GM19328 (cell line): ENCODE data around the gene SLC1A5.
"Not testable (repeated sequence)": the region's sequence is repeated elsewhere in the genome, so short reads cannot be mapped to it uniquely, and the experiment has no call there.

Experiments used
- ATAC-seq: cut with Tn5 transposase; IDR thresholded peaks from one replicate; pipeline ENCODE4 v1.9.1; 2021; ENCODE audit warnings: mild to moderate bottlenecking, moderate library complexity; ENCODE audit not compliant: unreplicated experiment

The SLC1A5 gene

DNA sequence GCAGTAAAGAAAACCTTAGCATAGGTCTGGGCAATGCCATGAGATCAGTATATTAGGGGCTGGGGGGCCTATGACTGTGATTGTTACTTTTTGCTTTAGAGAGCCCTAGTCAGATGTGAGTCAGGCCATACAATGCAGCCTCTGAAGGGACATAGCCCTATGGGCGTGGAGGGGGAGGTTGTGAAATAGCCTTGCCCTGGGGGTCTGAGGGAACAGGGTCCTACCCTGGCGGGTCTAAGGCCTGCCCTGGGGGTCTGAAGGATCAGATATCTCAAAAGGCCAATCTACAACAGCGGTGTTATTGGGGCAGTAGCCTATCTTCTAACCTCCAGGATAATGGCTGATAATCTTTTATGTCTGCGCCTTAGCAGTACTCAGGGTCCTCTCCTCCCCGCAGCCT lies 13.8 kb upstream of the SLC1A5 start:
- ATAC-seq: no peak

DNA sequence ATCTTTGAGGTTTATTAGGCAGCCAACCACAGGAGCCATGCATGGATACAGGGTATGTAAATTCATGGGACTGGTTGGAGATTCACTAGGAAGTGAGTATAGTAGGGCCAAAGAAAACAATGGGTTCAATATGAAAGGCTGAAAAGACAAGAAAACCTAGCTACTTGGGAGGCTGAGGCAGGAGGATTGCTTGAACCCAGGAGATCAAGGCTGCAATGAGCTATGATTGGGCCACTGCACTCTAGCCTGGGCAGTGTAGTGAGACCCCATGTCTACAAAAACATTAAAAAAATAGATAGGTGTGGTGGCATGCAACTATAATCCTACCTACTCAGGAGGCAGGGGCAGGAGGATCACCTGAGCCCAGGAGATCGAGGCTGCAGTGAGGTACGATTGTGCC lies 10.3 kb upstream of the SLC1A5 start:
- no peak for ATAC-seq

DNA sequence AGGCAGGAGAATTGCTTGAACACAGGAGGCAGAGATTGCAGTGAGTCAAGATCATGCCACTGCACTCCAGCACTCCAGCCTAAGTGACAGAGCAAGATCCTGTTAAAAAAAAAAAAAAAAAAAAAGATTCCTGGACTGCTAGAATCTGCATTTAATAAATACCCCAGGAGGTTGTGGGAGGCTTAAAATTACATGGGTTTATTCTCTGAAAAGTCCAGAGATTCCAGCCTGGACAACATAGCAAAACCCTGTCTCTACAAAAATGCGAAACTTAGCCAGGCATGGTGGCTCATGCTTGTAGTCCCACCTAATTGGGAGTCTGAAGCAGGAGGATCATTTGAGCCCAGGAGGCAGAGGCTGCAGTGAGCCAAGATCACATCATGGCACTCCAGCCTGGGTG lies 9.5 kb upstream of the SLC1A5 start:
- no peak for ATAC-seq

DNA sequence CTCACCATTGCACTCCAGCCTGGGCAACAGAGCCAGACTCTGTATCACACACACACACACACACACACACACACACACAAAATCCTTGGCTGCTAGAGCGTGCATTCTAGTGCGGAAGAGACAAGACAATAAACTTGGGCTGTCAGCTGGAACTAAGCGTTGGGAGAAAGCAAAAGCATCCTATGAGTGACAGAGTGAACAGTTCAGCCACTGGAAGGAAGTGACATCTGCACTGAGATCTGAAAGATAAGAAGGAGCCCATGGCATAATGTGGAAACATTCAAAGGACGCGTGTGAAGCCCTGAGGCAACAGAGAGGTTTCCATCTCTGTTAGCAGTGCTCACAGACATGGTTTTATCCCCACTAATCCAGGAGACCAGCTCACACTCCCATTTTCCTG lies 3.5 kb upstream of the SLC1A5 start:
- no peak for ATAC-seq

DNA sequence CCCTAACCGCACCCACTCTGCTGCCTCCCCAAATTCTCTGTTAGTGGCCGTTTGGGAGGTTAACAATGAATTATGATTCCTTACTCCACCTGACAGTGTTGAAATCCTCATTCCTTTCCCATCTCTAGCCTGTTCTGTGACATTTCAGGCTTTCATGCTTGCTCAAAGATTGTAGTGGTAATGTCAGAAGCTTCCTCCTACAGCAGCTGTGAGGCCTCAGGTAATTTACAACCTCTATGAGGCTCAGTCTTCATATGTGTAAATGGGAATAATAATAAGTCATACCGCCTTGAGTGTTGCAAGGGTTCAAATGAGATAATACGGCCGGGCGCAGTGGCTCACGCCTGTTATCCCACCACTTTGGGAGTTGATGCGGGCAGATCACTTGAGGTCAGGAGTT lies 977 bp upstream of the SLC1A5 start:
- ATAC-seq: no peak

DNA sequence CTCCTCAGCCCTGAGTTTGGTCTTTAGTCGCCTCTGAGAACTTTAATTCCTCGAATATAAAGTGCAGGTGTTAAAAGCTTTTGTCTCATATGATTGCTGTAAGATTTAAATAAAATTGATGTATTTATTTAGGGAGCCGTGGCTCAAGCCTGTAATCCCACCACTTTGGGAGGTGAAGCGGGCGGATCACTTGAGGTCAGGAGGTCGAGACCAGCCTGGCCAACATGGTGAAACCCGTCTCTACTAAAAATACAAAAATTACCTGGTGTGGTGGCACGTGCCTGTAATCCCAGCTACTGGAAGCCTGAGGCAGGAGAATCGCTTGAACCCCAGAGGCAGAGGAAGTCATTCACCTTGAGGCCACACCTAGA lies 559 bp upstream of the SLC1A5 start:
- ATAC-seq: no peak

DNA sequence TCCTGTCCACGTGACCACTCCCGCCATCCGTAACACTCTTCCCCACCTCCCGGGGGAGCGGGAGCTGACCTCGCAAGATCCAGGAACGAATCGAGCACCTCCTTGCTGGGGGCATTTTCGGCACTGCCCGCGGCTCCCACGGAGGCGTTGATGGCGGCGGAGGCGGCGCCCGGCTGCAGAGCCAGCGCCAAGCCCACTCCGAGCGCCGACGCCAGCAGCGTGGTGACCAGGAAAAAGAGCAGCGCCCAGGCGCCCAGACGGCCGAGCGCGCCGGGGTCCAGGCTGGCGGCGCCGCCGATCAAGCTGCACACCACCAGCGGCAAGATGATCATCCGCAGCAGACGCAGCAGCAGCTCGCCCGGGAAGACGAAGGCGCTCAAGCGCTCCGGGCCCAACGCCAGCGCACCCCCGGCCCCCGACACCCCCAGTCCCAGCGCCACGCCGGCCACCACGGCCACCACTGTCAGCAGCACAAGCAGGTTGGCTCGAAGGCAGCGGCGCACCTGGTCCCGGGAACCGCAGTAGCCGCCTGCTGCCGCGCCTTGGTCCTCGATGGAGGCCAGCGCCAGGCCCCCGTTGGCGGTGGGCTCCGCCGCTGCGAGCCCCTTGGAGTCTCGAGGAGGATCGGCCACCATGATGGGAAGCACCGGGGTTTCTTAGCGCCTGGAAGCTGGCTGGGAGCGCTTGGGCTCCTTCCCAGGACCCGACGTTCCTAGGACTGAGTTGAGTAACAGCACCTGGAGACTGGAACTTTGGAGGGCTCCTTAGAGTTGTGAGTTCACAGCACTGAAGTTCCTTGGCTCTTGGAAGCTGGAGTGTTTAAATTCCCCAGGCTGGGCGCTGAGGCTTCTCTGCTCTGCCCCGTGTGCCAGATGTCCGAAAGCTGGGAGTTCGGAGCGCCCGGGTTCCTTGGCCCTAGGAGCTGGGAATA lies 798 bp downstream of the SLC1A5 start:
- ATAC-seq: no peak

DNA sequence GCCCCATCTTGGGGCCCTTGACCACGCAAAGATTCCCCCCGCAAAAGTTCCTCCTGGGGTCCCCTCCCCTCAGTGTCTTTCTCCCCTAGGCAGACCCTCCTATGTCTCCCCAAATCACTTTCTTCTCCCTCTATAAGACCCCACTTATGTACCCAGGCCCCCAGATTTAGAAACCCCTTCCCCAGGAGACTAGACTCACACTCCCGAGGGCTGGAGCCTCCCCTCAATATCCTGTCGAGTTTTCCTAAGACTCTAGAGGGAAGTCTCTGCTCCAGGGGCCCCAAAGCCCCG lies 1.4 kb downstream of the SLC1A5 start:
- no peak for ATAC-seq

DNA sequence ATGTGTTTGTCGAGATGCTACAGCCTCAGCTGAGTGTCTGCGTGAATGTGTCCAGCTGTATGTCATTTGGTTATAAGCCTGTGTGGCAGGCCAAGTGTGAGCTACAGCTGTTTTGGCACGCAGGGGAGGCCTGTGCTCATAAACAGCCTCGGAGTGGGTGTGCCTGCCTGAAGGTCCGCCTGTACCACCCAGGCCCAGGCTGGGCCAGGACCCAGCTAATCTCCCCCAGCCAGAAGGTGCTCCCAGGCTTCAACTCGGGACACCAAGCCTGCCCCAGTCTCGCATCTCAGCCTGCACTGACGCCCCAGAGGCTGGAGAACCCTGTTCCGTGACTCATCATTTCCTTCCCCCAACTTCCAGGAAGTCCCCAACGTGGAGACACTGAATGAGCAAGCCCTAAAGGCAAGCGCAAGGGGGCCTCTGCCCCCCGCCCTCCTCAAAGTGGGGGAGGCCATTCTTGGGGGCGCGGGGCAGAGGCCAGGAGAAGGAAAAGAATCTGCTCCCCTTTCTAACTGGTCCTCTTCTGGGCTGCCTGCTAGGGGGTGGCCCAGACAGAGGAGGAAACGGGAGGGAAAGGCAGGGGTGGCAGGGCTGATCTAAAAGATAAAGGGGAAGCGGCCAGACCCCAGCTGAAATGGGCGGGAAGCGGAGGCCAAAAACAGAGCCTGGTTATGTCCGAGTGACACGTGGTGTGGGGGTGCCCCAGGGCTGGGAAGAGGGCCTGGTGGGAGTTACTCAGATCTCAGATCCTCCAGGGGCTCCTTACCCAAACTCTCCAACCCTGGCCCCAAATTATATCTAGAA lies 2.0 kb downstream of the SLC1A5 start:
- ATAC-seq: no peak

DNA sequence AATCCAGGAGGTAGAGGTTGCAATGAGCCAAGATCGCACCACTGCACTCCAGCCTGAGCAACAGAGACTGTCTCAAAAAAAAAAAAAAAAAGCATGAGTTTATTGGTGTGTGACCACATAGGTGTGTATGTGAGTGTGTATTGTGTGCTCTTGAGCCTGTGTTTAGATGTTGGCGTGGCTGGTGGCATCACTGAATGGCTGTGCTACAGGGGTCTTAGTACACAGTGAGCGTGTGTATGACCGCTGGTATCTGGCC lies 2.5 kb downstream of the SLC1A5 start:
- no peak for ATAC-seq

DNA sequence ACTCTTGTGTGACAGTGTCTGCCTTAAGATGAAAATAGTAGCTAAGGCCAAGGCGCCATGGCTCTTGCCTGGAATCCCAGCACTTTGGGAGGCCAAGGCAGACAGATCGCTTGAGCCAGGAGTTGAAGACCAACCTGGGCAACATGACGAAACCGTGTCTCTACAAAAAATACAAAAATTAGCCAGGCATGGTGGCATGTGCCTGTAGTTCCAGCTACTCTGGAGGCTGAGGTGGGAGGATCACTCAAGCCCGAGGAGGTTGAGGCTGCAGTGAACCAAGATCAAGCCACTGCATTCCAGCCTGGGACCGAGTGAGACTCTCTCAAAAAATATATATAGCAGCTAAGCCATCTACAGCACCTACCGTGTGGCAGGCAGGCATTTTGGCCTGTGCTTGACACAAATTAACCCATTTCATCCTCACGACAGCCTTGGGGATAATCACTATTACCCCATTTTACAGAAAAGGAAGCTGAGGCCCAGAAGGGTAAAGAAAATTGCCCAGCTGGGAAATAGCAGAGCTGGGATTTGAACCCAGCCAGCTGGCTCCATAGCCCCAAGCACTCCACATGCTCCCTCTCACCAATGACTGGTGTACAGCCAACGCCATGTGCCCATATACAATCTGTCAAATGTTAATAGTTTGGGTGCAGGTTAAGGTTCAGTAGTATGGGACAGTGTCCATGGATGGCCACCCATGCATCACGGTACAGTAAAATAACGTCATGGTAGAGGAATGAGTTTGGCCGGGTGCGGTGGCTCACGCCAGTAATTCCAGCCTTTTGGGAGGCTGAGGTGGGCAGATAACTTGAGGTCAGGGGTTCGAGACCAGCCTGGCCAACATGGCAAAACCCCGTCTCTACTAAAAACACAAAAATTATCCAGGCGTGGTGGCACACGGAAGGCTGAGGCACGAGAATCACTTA lies 3.1 kb downstream of the SLC1A5 start:
- no peak for ATAC-seq

DNA sequence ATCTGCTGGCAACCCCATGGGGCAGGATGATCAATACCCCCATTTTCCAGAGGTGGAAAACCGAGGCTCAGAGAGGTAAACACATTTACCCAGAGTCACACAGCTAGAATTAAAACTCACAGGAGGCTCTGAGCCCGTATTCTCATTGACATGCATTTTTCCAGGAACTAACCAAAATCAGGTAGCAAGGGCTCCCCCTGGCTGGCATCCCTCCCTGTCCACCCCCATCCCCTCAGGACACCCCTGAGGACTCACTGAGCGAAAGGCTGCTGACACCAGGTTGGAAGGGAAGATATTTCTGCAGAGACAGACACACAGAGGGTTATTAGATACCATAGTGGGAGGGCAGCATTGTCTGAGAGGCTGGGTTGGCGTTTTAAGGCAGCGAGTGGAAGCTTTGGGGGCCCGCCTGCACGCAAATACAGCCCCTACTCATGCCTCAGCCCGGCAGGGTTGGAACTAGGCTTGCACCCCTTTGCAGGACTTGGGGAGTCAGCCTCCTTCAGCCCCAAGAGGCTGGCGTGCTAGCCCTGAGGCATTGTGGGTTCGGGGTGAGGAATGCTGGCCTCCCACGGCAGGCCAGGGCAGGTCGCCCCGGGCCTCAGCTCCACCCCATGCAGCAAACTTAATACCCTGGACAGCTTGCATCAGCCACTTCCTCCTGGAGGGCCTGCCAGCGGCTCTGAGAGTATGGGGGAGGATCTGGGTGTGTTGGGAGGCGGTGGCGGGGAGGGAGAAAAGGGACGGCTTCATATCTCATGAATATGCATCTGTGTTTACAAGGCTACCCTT lies 3.9 kb downstream of the SLC1A5 start:
- ATAC-seq: no peak

DNA sequence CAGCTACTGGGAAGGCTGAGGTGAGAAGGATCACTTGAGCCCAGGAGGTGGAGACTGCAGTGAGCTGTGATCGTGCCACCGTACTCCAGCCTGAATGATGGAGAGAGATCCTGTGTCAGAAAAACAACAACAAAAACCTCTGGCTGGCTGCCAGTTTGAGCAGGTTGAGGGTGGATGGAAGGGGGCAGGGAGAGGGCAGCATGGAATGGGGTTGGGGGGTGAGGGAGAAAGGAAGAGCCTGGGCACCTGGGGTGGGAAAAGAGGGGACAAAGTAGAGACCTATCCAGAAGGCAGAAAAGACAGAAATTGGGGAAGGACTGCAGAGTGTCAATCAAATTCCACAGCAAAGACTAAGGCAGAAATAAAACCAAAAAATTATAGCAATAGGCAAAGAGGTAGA lies 4.7 kb downstream of the SLC1A5 start:
- ATAC-seq: no peak

DNA sequence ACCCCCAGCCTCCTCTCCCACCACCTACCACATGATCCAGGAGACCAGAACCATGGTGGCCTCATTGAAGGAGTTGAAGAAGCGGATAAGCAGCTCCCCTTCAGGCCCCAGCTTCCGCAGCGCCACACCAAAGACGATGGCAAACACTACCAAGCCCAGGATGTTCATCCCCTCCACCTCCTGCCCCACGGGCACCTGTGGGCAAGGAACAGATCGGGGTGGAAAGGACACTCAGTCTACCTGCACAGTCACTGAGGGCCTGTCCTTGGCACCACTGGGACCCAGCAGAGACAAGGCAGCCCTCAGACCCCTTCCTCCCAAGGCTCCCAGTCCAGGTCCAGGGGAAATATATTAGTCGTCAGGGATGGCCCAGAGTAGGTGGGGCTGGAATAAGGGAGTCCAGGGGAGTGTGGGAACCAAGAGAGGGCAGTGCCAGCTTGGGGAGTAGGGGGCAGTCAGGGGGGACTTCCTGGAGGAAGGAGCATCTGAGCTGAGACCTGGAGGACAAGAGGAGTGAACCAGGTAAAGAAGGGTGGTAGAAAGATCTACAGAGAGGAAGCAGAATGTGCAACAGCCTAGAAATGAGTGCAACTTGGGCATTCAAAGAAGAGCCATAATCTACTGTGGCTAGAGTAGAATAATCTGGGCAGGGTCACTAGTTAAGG lies 5.9 kb downstream of the SLC1A5 start:
- ATAC-seq: no peak

DNA sequence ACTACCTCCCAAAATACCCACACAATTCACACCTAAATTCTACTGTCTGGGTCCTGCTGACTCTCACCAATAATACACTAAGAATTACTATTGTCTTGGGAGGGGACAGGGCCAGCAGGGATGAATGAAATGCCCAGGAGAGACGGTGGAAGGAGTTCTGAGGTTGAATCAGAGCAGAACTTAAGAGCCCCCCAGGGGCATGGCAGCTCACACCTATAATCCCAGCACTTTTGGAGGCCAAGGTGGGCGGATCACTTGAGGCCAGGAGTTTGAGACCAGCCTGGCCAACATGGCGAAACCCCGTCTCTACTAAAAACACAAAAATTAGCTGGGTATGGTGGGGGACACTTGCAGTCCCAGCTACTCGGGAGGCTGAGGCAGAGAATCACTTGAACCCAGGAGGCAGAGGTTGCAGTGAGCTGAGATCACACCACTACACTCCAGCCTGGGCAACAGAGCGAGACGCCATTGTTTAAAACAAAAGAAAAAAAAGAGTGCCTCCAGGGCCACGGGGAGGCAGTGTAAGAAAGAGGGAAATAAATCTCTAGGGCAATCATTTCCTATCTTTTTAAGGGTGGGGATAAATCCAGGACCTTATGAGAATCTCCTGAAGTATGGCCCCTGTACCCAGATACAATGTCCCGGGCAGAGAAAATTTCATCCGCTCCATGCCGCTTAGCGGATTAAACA lies 10.3 kb downstream of the SLC1A5 start:
- ATAC-seq: not testable (repeated sequence)

DNA sequence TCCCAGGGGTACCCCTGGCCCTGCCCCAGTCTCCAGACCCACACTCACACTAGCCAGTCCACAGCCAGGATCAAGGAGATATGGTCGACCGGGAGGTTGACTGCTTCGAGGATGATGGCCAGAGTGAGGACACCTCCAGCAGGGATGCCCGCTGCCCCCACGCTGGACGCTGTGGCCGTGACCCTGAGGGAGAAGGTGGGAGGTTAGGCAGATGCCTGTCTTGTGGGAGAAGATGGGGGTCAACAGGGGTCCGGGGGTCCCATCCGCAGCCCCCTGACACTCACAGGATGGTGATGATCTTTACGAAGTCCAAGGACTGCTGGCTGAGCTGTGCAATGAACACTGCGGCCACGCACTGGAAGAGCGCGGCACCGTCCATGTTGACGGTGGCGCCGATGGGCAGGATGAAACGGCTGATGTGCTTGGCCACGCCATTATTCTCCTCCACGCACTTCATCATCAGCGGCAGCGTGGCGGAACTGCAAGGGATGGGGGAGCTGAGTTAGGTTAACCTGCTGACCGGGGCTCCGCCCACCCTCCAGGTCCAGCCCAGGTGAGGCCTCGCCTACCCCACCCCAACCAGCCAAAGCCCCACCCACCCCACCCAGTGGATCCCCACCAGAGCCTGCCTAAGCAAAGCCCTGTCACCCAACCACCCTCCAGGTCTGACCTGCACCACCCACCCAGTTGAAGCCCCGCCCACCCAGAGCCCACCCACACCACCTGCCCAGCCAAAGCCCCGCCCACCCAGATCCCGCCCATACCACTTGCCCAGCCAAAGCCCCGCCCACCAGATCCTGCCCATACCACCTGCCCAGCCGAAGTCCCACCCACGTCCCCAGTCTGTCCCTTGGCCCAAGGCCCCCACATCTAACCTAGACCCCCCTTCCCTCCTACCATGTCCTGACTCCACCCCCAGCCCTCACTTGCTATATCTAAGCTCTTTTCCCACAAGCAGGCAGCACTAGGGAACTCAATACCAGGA lies 11.2 kb downstream of the SLC1A5 start:
- no peak for ATAC-seq

DNA sequence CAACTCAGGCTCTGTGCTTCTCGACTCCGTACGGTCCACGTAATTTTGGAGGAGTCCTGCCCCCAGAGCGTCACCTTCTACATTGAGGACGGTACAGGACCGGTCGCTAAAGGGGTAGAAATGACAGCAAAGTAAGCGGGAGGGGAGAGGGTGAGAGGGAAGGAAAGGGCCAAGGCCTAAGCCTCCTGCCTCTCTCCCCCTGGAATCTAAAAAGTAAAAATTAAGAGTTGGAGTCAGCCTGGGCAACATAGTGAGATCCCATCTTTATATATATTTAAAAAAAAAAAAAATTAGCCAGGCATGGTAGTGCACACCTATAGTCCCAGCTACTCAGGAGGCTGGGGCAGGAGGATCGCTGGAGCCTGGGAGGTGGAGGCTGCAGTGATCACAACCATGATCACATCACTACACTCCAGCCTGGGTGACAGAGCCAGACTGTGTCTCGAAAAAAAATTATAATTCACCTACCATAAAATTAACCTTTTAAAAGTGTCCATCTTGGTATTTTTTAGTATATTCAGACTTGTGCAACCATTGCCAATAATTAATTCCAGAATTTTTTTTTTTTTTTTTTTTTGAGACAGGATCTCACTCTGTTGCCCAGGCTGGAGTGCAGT lies 12.6 kb downstream of the SLC1A5 start:
- ATAC-seq: no peak

DNA sequence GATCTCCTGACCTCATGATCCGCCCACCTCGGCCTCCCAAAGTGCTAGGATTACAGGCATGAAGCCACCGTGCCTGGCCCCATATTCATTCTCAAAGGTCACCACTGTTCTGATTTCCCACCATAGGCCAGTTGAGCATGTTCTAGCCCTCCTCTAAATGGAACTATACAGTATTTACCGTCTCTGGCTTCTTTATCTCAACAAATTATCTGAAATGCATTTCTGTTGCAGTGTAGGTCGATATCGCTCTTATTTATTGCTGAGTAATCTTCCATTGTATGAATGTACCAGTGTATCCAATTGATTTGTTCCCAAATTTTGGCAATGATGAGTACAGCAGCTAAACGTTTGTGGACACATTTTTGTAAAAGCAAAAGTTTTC lies 15.4 kb downstream of the SLC1A5 start:
- no peak for ATAC-seq
